A204.1 (cell line): Measurements from ENCODE around the gene NEURL1.

ENCODE experiments used
- FAIRE-seq: peaks from 2 replicates; lab custom pipeline; 2012; peaks lifted over from hg19 to GRCh38; lab: Jason Lieb, UNC

Gene NEURL1

DNA sequence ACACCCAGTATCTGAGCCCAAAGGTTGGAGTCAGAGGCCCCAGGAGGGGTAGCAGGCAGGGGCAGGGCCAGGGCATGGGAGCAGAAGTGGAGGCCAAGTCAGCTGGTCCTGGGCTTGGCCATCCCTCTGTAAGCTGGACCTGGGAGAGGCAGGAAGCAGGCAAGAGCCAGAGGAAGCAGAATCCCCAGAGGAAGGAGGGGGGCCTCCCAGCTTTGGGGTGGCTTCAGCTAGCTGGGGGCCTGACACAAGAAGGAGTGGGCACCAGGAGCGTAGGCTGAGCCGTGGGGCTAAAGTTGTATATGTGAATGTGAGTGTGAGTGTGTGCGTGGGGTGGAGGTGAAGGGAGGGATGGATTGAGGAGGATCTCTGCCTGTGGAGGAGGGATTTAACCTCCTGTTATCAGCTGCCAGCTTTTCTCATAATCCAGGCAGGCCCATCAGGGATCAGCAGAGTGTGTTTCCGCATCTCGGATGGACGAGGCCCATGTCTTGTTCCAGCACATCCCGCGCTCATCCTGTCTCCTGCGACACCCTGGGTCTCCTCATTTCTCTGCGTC is 54.0 kb downstream of the NEURL1 start:
- no peak for FAIRE-seq

DNA sequence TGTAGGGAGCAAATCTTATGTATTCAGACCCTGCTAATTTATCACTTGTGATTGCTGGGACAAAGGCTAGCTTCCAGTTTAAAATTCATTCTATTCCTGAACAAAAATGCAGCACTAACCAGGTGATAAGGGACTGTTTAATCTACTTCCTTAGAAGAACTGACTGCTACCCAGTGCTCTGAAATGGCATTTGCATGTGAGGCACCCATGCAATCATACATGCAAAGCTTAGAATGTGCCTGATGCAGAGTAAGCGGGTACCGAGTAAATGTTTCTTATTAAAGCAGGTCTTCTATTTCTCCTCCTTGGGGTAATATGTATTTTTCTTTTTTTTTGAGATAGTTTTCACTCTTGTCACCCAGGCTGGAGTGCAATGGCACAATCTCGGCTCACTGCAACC is 54.5 kb downstream of the NEURL1 start:
- FAIRE-seq = no peak

DNA sequence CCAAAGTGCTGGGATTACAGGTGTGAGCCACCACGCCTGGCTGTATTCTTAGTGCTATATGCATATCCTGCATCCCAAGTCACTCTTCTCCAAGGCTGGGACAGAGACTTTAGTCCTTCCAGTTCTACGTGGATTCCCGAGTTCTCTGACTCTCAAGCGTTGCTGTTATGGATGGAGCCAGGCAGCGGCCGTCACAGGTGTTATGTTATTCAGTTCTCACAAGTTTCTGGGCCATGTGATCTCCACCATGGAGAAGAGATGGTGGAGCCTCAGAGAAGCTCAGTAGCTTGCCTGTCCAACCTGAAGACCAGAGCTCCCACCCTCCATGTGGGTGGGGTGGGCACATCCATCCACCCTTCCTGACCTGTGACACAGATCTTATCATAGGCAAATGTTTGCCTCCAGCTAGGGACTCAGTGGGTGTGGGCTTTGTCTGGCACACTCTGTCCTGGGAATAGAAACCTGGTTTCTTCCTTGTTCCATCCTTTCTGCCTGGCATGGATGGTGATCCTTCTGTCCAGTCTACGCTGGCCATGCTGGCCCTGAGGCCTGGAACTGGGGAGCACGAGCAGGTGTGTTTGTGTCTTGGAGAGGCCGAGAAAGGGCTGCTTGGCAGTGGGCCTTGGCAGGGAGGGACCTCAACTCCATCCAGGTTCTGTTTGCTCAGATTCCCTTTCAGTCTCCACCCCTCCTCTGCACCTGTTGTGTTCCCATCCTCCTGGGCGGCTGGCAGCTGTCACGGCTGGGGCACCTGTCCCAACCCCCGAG is 55.3 kb downstream of the NEURL1 start:
- FAIRE-seq = no peak

DNA sequence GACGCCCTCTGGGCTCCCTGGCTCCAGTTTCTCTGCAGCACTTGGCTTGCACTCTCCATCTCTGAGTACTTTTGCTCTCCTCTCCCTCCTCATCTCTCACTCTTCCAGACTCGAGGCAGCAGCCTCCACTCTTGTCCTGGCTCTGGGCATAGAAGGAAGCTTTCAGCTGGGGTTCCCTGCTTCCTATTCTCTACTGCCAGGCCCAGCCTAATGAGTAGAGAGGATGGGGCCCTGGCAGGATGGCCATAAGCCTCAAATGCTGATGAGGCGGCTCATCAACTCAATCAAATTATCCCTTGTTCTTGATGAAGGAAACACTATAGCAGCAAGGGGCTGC is 55.8 kb downstream of the NEURL1 start:
- no peak for FAIRE-seq

DNA sequence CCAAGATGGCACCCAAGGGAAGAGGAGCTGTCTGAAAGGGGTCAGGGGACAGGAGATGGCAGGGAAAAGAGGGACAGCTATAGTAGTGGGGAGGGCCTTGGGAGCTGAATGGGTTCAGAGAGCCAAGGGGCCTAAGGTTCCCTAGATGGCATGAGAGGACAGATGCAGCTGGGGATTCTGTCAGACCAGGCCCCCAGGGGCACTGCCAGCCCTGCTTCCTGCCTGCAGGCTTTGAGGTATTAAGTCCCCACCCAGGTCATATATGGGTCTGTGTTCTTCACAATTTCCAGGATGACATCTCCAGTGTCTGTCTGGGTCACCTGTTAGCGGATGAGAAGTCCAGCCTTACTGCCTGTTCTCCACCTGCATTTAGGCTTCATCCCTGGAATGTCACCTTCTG is 56.7 kb downstream of the NEURL1 start:
- FAIRE-seq = no peak

DNA sequence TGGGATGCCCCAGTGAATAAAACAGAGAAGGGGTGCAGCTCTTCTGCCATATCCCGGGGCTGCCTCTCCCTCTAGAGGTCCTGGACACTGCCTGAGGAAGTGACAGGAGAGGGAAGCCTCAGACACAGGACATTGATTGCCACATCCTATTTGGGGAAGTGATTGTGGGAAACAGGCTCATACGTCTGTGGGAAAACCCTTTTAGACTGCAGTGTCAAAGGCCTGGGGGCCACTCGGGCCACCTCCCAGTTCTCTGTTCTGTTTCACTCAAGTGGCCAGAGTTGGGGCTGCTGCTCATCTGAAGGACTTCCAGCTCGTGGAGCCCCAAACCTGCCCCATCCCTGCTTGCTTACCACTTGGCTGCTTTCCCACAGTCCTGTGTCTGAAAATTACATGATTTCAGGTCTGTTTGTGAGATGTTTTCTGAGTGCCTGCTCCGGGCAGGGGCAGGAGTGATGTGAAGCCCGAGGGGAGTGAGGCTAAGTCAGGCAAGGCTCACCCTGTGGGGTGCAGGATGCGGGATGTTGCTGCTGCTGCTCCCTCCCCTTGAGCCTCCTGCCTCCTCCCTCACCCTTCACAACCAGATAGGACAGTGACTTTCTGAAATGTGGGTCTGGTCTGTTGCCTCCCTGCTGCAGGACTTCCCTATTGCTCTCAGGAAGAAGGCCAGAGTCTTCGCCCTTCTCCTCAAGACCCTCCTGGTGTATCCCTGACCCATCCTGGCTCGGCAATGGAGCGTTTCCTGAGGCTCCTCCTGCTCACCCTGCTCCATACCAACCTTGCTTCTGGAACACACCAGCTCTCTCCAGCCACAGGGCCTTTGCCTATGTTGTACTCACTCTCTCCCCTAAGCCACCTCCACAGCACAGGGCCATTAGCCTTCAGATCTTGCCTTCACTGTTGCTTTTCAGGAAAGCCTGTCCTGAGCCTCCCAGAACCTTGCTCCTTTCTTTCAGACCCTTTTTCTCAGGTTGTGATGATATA is 58.4 kb downstream of the NEURL1 start:
- no peak for FAIRE-seq

DNA sequence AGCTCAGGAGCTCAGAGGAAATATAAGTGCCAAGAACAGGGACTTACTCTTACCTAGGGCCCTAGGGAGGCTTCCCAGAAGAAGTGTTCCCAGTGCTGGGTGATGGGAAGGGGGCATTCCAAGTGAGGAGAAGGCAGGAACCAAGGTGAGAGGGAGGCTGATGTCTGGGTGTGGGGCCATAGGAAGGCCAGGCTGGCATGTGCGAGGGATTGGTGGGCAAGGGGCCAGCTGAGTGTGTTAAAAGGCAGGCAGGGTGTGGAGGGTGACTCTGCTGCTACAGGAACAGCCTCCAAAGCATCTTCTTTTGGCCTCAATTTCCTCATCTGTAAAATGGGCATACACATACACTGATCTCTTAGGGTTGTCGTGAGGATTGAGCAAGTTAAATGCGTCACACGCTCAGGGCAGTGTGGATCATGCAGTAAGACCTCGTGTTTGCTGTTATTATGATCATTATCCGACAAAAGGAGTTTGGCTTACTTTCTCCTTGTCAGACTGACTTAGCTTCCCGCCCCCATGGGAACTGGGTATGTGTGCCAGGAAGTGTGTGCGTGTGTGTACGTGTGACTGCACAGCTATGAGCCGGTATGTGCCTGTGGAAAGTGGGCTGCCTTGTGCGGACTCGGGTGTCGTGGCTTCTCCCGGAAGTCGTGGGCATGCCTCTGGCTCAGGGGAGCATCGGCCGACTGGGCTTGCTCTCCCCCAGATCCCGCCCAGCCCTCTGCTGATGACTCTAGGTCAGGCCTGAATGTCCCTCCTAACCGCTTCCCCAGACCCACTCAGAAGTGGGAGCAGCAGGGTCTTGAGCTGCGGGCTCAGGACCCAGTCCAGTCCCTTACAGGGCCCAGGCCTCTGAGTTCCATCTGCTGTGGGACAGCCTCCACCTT is 59.6 kb downstream of the NEURL1 start:
- FAIRE-seq = no peak

DNA sequence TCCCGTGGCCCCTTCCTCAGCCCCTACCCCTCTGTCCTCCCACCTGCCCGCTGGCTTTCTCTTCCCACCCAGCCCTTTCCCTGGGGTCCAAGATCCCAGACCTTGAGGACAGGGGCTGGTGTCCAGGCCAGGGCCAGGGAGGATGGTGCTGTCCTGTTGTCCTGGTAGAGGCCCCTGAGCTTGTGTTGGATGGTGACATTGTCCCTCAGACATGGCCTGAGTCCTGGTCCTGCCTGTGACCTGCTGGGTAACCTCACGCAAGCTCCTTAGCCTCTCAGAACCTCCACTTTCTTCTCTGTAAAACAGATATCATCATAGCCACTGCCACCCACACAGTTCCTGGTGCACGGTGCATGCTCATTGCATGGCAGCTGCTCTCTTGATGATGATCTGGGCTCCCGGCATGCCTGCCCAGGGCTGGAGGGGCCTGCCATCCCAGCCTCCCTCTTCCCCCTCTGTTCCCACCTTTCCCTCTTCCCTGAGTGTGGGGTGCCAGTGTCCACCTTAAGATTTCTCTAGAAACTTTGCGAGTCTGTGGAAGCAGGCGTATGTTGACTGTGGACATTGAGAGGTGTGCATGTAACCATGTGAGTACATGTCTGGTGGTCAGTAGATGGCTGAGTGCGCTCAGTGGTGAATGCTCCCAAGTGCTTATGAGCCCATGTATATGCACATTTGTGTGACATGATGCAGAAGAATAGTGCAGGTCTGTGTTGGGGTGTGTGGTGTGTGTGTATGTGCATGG is 60.4 kb downstream of the NEURL1 start:
- no peak for FAIRE-seq

DNA sequence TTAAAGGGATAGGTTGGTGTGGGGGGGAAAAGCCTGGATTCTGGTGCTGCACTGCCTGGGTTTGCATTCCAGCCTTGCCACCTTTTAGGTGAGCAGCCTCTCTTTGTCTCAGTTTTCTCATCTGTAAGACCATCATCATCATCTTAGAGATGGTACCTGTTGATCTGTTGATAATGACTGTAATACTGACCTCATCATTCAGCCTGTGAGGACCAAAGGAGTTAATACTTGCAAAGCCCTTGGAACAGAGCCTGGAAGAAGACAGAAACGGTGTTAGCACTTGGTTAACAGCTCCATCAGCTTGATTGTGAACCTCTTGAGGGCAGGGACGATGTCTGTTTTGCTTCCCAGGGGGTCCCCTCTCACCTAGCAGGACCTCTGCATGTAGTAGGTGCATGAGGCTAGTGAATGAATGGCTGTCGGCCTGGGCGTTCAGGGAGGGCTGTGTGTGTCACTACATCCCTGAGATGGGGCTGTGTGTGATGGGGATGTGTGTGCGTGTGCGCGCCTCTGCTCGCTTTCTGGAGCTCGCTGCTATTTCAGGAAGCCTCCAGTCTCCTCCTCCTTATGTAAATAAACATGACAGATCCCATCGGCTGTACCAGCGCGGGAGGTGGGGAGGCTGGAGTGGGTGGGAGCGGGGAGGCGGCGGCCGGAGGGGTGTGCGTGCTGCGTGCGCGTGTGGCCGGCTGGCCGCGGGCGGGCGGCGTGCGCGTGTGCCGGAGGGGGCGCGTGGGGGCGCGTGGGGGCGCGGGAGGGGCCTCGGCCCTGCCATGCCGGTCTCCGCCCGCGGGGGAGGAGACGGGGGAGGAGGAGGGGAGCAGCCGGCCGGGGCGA is 61.2 kb downstream of the NEURL1 start:
- no peak for FAIRE-seq

DNA sequence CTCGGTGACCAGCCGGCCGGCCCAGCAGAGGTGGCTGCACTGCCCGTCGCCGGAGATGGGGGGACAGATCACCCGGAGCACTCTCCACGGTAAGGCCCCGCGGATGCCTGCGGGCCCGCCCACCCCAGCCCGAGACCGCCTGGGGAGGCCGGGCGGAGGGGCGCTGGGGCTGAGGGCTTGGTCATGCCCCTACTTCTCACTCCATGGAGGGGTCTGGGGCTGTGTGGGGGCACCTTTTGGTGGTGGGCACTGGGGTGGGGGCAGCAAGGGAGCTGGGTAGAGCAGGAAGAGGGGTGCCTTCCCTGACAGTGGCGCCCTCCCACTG is 61.8 kb downstream of the NEURL1 start:
- no peak for FAIRE-seq

DNA sequence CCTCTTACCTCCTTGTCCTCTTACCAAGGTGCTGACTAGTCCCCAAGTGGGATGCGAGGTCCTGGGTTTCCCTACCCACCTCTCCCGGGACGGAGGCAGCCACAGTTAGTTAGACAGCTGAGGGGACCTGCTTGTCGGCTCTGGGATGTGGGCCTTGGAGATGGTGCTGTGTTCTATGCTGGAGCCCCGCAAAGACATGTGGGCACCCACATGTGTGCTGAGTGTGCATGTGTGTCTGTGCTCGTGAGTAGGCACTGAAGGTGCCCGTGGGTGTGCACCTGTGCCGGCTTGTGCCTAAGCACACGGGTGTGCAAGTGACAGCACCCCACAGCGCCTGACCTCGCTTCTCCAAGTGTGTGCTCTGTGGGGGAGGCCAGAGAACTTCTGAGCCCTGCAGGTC is 62.2 kb downstream of the NEURL1 start:
- FAIRE-seq = no peak

DNA sequence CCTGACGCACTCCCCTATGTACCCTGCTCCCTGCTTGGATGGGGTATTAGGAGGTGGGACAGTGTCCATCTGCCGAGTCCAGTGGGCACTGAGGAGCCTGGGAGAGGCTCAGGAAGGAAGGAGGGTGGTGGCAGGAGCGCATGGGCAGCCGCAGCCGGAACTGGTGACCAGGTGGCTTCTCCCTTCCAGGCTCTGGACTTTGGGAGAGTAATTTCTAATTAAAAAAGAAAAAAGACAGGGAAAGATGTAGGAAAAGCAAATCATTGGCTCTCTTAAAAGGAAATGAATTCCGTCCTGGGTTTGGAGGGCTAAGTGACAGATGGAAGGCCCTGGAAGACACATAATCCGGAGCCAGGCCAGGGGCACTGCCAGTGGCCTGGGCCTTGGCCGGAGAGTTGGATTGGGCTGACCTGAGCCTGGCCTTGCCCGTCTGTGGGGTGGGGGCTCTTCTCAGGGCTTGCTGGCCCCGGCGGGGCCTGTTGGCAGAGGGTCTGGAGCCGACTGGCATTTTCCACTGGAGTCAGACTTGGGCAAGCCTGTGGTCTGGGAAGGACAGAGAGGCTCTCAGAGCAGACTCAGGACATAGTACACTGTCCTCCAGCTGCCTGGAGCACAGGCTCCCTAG is 63.0 kb downstream of the NEURL1 start:
- FAIRE-seq = no peak

DNA sequence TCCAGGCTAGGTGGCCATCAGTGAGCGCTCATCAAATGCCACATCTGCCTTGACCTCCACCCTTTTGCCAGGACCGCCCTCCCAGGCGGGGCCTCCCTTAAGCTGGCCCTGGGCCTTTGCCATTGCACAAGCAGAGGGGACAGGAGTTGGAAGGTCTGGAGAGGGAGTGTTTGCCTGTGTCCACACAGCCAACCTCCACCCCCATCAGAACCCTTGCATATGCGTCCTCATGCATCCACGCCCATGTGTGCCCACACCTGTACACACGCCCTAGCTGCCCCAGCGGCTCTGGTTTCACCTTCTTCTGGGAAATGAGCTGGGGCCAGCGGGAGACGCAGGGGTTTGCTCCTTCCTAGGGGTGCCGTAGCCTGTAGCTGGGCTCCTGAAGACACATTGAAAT is 64.0 kb downstream of the NEURL1 start:
- FAIRE-seq = no peak

DNA sequence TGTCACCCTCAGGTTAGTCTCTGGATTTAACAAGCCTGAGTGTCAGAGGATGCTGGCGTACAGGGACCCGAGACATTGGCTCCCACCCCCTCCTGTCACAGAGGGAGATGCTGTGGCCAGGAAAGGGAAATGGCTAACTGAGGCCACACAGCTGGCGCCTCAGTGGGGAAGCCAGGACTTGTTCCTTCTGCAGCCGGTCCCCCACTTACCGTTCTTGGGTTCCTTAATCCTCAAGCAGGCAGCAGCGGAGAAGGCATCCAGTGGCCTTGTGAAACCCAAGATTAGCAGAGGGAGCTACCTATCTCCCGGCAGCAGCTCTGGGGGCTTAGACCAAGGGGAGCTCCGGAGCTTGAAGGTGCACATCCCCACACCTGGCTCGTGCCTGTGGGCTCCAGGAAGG is 65.4 kb downstream of the NEURL1 start:
- no peak for FAIRE-seq

DNA sequence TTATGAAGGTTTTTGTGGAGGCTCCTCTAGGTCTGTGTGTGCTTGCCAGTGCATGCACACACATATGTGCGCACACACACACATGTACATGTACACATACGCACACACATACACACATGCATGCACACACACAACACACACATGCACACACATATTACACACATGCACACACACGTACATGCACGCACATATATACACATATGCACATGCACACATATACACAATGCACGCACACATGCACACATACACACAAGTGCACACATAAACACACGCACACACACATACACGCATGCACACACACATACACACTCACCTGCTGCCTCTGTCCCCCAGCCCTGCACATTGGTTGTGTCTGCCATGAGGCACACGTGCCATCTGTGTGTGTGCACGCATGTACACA is 66.3 kb downstream of the NEURL1 start:
- FAIRE-seq = no peak

DNA sequence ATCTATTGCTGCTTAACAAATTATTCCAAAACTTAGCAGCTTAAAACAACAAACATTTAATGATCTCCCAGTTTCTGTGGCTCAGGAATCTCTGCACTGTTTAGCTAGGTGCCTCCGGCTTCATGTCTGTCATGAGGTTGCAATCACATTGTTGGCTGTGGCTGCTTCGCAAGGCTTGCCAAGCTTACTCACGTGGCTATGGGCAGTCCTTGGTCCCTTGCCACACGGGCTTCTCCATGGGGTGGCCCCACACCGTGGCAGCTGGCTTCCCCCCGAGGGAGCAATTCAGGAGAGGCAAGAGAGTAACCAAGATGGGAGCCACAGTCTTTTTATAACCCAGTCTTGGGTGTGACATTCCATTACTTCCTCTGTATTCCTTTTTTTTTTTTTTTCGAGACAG is 67.4 kb downstream of the NEURL1 start:
- FAIRE-seq = no peak

DNA sequence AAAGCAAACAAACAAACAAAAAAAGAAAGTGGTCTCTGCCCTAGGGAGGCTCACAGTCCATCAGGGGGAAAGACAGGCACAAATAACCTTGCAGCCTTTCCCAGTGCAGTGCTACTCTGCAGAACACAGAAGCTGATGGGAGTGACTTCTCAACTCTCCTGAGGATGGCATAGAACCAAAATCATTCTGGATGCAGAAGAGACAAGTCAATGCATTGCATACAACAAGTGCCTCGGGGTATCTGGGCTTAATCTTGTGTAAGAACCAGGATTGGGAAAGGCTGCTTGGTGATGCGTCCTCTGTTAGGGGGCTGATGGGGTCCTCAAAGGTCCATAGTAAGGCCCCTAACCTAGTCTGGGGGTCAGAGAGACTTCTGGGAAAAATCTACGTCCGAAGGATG is 68.9 kb downstream of the NEURL1 start:
- FAIRE-seq = no peak

DNA sequence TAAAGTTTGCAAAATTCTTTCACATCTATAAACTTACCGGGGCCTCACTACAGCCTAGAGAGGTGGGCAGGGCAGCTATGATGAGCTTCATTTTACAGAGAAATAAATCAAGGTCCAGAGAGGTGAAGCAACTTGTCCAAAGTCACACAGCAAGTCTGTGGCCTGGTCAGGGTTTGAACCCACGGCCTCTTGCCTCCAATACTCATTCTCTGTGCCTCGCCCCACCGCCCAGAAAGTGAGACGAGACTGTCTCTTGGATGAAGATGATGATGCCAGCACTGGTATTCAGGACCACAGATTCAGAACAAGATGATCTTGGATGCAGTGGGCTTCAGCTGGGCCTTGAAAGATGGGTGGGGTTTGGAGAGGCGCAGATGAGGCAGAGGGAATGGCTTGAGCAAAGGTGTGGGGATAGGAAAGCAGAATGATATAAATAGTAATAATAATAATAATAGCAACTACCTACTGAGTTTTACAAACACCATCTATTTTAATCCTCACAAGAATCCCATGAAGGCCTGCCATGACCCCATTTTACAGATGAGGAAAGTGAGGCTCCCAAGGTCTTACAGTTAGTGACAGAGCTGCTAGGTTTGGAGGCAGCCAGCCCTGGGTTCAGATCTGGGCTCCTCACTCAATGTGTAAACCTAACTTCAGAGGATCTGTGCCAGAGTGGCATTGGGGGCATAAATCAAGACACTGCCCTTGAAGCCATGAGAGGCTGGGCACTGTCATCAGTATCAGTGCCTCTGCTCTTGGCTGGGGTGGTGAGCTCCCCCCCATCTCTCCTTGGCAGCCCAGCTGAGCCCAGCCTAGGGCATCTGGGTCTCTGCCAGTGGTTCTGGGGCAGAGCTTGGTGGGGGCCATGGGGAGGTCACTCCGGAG is 70.0 kb downstream of the NEURL1 start:
- FAIRE-seq = no peak

DNA sequence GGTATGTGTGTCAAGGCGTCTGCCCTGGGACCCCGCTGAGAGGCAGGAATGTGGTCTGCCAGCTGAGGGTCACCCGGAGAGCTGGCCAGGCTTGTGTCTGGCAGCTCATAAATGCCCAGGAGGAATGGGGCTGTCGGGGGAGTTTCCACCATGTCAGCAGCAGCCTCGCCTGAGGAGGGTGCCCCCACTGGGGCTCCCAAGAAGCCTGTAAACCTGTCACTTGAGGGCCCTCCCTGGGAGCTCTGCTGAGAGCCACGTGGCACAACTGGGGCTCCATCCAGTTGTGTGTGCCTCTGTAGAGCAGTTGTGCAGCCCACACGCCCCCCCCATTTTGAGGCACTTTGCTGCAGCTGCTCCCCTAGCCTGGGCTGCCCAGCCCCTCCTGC is 70.6 kb downstream of the NEURL1 start:
- FAIRE-seq = no peak
